Activated CD8-positive, alpha-beta memory T cell treated with anti-CD3 and anti-CD28 coated beads for 36 hours (primary cell): ENCODE results near the gene TJAP1. TPM values are rescaled to one million over a fixed set of nuclear protein-coding genes. Genes with fewer than 3 reads are reported as not detected.

Source experiments
- CTCF ChIA-PET: fragments of 350-600 bp; sonication (Branson Sonifier 250); formaldehyde crosslinking; loops from one replicate; lab custom pipeline; 2021; ENCODE audit warnings: antibody characterized with exemption; lab: Charles Lee
- POLR2A ChIA-PET: fragments of 350-600 bp; sonication (Branson Sonifier 250); formaldehyde crosslinking; loops from one replicate; lab custom pipeline; 2021; ENCODE audit warnings: antibody characterized with exemption; lab: Charles Lee
- total RNA-seq, 2 experiments: library from RNA; stranded (reverse); gene quantifications; one replicate each; pipeline ENCODE4 v1.2.3, GENCODE V29; 2021

Gene TJAP1, protein sequence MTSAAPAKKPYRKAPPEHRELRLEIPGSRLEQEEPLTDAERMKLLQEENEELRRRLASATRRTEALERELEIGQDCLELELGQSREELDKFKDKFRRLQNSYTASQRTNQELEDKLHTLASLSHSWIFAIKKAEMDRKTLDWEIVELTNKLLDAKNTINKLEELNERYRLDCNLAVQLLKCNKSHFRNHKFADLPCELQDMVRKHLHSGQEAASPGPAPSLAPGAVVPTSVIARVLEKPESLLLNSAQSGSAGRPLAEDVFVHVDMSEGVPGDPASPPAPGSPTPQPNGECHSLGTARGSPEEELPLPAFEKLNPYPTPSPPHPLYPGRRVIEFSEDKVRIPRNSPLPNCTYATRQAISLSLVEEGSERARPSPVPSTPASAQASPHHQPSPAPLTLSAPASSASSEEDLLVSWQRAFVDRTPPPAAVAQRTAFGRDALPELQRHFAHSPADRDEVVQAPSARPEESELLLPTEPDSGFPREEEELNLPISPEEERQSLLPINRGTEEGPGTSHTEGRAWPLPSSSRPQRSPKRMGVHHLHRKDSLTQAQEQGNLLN
- 10 to 100 TPM; 42.3 to 45.8 TPM for total RNA-seq

DNA sequence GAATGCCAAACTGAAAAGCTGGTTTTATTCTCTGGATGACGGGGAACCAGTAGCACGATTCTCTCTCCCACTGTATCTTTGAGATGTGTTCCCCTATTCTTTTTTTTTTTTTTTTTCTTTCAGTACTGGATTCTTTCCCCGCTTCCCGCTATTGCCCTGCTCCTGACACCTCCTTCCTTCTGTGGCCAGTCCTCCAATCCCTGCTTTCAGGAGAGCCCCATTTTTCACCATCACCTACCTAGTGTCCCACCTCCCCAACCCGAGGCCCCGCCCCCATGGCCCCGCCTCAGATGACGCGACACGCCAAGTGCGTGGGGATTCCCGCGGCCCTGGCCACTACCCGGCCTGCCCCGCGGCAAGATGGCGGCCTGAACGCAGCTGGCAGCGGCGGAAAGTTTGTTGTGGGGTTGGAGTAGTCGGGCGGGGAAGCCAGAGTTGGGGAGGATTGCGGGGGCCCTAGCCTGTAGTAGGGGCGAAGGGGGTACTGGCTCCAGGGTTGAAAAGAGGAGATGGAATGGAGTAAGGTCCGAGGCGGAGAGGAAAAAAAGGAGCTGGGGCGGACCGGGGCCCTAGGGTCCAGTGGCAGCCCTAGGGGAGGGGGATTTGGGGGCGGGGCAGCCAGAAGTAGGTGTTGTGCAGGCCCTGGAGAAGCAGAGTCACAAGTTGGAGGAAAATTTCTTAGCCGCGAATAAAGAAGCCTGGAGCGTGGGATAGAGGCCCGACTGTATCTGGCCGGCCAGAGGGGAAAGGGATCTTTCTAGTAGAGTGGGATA, at the start of gene TJAP1:
TSS of gene TJAP1 (plus strand) at position 336 of the 773 bp plus-strand sequence. CDS start 21,432 bp downstream, outside the sequence.
- CTCF ChIA-PET = interaction anchor here (0.6 to 1.5 kb wide), 6 partner anchors 22 to 94 kb away, joined by 3 to 4 read pairs (median 3); partner anchors contain the start of gene DLK2
- POLR2A ChIA-PET = interaction anchor here (0.6 to 1.6 kb wide), 11 partner anchors 8 to 334 kb away, joined by 3 to 8 read pairs (median 4); partner anchors contain the start of genes ABCC10, CUL9 and DLK2

DNA sequence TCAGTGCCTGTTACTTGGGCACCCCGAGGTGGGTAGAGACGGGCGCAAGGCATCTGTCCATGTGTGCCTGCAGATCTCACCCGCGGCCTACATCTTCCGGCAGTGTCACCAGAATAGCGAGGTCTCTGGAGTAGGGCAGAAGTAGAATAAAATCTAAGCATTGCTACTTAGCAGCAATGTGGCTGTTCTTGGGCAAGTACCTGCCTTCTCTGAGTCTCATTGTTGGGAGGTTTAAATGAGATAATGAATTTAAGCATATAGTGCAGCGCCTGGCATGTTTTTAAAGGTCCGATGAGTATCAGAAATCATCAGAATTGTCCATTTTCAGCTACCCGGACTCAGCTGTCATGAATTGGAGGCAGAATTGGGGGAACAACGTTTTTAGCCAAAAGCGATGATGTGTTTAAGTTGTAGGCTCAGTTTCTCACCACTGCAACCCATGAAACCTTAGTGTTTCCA, 49.2 kb upstream of the TJAP1 start:
- CTCF ChIA-PET = interaction anchor here (1.2 to 1.6 kb wide), 2 partner anchors 54 to 176 kb away, joined by 6 read pairs; no protein-coding TSS in a partner anchor
- POLR2A ChIA-PET = interaction anchor here (1.0 kb wide), 1 partner anchor 50 kb away, joined by 3 read pairs; no protein-coding TSS in a partner anchor

DNA sequence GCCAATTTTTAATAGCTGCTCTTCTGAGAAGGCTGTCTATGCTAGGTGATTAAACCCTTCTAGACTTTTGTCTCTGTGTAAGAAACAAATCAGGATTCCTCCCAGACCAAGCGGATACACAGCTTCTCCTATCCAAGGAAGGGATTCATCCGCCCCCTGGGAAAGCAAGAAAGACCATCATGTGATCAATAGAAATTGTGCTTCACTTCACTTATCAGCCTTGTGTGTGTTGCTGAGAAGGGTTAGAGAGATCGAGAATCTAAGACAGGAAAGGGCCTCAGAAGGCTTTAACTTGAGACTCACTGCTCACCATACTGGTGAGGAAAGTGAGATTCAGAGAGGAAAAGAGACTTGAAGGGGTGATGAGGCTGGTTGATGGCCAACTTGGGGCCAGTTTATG, 48.5 kb upstream of the TJAP1 start:
- ChIA-PET CTCF (no interaction called here), POLR2A (no interaction called here)

DNA sequence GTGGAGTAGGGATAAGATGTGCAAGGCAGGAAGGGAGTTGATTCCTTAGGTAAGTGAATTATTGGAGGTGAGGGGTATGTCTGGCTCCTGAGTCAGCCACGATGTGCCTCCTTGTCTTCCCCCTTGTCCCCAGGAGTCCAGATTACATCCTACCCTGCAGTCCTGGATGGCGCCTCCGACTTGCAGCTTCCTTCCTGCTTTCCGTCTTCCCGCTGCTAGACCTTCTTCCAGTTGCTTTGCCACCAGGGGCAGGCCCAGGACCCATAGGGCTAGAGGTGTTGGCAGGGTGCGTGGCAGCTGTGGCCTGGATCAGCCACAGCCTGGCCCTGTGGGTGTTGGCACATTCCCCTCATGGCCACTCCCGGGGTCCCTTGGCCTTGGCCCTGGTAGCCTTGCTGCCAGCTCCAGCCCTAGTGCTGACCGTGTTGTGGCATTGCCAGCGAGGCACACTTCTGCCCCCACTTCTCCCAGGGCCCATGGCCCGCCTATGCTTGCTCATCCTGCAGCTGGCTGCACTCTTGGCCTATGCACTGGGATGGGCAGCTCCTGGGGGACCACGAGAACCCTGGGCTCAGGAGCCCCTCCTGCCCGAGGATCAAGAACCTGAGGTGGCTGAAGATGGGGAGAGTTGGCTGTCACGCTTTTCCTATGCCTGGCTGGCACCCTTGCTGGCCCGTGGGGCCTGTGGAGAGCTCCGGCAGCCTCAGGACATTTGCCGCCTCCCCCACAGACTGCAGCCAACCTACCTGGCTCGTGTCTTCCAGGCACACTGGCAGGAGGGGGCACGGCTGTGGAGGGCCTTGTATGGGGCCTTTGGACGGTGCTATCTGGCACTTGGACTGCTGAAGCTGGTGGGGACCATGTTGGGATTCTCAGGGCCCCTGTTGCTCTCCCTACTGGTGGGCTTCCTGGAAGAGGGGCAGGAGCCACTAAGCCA, 45.1 kb upstream of the TJAP1 start:
- POLR2A ChIA-PET = no interaction called here

DNA sequence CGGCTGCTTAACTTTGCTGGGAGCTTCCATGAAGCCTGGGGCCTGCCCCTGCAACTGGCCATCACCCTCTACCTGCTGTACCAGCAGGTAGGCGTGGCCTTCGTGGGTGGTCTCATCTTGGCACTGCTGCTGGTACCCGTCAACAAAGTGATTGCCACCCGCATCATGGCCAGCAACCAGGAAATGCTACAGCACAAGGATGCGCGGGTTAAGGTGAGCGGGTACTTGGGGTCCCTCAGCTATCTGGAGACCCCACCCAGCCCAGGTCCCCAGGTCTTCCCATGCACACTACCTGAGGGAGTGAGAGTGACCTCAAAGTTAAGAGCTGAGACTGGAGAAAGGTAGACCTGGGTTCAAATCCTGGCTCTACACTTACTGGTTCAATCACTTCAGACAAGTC, 44.2 kb upstream of the TJAP1 start:
- CTCF ChIA-PET = no interaction called here
- POLR2A ChIA-PET = no interaction called here

More for the DNA sequence above, 45.1 kb upstream of the TJAP1 start:
- CTCF ChIA-PET = interaction anchor here (0.6 to 1.4 kb wide), 2 partner anchors 8 to 24 kb away, joined by 3 to 4 read pairs; no protein-coding TSS in a partner anchor

DNA sequence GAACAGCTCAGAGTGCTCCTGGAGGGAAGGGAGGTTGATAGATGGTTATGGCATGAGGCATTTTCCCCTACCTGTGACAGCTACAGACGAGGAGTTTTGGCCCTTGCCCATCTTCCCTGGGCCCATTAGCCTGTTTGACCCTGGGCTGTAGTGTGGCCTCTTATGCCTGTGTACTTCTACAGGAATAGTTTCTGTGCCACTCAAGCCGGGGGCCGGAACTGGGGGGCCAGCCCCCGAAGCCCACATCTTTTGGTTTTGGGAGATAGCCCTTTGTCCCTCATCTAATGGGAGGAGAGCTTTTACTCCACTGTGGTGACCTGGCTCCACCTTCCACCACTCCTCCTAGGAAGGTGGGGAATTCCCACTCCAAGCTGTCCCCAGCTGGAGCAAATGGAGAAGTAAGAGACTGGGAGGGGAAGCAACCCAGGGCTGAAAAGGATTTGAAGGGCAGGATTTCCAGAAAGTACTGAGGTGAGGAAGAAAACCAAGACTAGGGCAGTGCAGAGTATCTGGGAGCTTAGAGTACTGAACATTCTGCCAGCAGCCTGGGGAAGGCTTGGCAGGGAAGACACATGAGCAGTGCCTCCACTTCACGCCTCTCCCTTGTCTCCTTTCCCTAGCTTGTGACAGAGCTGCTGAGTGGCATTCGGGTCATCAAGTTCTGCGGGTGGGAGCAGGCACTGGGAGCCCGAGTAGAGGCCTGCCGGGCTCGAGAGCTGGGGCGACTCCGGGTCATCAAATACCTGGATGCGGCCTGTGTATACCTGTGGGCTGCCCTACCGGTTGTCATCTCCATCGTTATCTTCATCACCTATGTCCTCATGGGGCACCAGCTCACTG, 43.1 kb upstream of the TJAP1 start:
- ChIA-PET CTCF (interaction anchor here (1.3 to 2.6 kb wide), 2 partner anchors 10 to 74 kb away, joined by 3 to 8 read pairs; no protein-coding TSS in a partner anchor), POLR2A (interaction anchor here (1.2 kb wide), 1 partner anchor 78 kb away, joined by 3 read pairs; no protein-coding TSS in a partner anchor)

DNA sequence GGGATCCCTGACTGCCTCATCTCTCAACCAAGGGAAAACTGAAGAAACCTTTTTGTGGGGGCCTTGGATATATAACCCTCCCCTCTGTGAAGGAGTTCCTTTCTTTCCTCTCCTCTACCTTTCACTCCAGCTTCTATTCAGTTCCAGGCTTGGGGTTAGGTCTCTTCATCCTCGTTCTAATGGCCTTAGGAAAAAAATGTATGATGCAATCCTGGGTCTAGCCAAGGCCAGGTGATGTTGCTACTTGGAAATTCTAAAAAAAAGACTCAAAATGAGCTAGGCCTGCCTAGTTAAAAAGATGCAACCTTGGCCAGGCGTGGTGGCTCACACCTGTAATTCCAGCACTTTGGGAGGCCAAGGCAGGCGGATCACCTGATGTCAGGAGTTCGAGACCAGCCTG, 42.4 kb upstream of the TJAP1 start:
- ChIA-PET POLR2A (no interaction called here), CTCF (interaction anchor here (1.3 to 2.6 kb wide), 2 partner anchors 9 to 74 kb away, joined by 3 to 8 read pairs; no protein-coding TSS in a partner anchor)

DNA sequence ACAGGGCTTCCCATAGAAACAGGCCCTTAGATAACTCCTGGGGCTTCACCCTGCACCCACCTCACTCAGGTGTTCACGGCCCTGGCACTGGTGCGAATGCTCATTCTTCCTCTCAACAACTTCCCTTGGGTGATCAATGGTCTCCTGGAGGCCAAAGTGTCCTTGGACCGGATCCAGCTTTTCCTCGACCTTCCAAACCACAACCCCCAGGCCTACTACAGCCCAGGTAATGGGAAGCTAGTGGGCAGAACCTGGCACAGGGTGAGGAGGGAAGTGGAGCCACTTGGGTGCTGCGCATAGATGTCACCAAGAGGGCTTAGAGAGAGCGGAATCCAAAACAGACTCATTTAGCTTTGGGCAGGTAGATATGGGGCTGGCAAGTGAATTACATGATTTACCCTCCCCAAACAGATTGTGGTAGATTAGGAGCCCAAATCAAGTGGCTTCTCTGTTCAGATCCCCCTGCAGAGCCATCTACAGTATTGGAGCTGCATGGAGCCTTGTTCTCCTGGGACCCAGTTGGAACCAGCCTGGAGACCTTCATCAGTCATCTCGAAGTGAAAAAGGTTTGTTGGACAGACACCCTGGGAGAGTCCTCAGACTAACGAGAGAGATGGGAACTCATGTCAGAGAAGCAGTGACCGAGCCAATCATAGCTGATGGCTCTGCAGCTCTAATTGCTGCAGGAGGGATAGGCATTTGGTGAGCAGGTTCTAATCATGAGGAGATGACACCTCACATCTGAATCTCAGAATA, 41.5 kb upstream of the TJAP1 start:
- POLR2A ChIA-PET = no interaction called here
- CTCF ChIA-PET = interaction anchor here (2.6 kb wide), 1 partner anchor 73 kb away, joined by 8 read pairs; no protein-coding TSS in a partner anchor

DNA sequence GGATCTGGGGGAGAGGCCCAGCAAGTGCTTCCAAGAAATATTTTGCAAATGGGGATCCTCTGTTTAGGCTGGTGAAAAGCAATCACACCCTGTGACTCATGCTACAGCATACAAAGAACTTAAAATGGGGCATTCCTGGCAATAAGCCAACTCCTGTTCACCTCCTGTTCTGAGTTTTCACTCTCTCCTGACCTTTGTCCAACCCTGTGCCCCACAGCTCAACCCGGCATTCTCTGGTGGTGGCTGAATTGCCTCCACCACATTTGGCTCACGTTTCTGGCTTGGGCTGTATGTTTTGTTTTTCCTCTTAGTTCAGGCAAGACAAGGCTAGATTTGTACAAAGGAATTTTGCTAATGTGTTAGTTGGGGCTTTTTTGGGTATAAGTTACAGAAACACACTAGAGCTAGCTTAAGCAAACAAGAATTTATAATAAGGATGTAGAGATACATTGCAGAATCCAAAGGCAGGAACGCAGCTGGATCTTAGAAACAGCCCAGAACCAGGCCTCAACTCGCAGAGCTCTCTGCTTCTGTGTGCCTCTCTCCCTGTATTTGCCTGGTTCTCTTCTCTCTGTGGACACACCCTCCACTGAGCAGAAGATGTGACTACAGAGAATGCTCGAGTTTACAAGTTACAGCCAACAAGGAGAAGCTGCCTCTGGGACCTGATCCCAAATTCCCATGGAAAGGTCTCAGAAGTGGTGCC, 40.6 kb upstream of the TJAP1 start:
- ChIA-PET CTCF (interaction anchor here (0.6 to 2.6 kb wide), 4 partner anchors 10 to 169 kb away, joined by 3 to 8 read pairs (median 4); partner anchors contain the start of gene ABCC10), POLR2A (no interaction called here)

DNA sequence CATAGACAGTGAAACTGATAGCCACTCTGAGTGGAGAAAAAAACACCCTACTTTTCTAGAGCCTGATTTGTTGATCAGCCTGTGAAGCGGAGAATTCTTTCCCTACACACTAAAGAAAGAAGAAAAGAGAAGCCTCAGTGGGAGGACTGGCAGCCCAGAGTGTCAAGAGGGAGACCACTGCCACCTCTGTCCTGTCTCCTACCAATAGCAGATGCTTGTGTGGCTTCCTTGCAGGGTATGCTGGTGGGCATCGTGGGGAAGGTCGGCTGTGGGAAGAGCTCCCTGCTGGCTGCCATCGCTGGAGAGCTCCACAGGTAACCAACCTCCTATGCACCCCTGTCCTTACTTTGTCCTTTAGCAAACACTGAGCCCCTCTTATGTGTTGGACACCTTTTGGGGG, 39.7 kb upstream of the TJAP1 start:
- ChIA-PET POLR2A (no interaction called here), CTCF (interaction anchor here (1.2 kb wide), 1 partner anchor 11 kb away, joined by 3 read pairs; the partner anchor contains the start of gene ABCC10)

DNA sequence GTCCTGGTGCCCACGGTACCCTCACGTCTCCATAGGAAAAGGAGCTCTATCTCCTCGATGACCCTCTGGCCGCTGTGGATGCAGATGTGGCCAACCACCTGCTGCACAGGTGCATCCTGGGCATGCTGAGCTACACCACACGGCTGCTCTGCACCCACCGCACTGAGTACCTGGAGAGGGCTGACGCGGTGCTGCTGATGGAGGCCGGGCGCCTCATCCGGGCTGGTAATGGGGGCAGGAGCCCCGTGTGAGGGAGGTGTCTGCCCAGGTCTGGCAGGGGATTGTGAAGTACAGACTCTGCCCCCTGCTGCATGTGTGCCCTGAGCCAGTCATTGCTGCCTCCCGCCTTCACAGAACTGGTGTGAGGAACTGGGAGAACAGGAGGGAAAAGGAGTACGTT, 34.4 kb upstream of the TJAP1 start:
- ChIA-PET POLR2A (no interaction called here), CTCF (no interaction called here)

DNA sequence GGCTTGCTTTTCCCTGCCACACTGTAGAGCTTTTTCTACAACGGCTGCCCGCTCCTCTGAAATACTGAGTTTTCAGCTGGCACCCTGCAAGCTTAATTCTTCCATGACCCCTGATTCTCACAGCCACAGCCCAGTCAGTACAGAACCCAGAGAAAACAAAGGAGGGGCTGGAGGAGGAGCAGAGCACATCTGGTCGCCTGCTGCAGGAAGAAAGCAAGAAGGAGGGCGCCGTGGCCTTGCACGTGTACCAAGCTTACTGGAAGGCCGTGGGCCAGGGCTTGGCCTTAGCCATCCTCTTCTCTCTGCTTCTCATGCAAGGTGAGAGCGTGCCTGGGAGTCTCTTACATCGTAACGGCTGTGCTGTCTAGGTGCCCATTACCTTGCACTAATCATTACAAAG, 33.3 kb upstream of the TJAP1 start:
- ChIA-PET POLR2A (no interaction called here), CTCF (interaction anchor here (1.2 kb wide), 1 partner anchor 9 kb away, joined by 3 read pairs; no protein-coding TSS in a partner anchor)

DNA sequence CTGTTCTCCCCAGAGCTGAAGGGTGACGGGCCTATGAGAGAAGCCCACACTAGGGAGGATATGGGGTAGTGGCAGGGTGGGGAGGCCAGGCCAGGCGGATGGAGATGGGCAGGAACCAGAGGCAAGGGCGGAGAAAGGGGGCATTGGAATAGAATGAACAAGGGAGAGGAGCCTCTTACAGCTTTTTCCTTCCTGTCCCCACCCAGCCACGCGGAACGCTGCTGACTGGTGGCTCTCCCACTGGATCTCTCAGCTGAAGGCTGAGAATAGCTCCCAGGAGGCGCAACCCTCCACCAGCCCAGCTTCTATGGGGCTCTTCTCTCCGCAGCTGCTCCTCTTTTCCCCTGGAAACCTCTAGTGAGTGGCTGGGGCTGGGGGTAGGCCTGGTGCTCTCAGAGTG, 32.8 kb upstream of the TJAP1 start:
- ChIA-PET CTCF (interaction anchor here (1.2 kb wide), 1 partner anchor 10 kb away, joined by 3 read pairs; no protein-coding TSS in a partner anchor), POLR2A (no interaction called here)

DNA sequence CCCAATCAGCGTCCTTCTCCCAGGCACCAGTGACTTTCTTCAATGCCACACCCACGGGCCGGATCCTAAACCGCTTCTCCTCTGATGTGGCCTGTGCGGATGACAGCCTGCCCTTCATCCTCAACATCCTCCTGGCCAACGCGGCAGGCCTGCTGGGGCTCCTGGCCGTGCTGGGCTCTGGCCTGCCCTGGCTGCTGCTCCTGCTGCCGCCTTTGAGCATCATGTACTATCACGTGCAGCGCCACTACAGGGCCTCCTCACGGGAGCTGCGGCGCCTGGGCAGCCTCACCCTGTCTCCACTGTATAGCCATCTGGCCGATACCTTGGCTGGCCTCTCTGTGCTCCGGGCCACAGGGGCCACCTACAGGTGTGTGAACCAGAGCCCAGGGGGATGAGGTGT, 31.8 kb upstream of the TJAP1 start:
- ChIA-PET POLR2A (no interaction called here), CTCF (no interaction called here)

DNA sequence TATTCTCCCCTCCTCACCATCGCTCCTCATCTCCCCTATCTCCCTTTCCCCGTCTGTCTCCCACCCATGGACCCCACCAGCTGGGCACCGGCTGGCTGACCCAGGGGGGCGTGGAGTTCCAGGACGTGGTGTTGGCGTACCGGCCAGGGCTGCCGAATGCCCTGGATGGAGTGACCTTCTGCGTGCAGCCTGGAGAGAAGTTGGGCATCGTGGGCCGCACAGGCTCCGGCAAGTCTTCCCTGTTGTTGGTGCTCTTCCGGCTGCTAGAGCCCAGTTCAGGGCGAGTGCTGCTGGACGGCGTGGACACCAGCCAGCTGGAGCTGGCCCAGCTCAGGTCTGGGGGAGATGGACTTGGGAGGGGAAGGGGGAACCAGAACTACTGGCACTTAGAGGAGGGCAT, 29.8 kb upstream of the TJAP1 start:
- CTCF ChIA-PET = interaction anchor here (1.0 kb wide), 2 partner anchors 59 to 61 kb away, joined by 3 read pairs; no protein-coding TSS in a partner anchor
- POLR2A ChIA-PET = interaction anchor here (0.5 kb wide), 1 partner anchor 26 kb away, joined by 3 read pairs; no protein-coding TSS in a partner anchor
